Activated T-cell treated with anti-CD3 and anti-CD28 coated beads for 1 hour (primary cell): Measurements from ENCODE around the gene GIGYF1.
"Not testable (repeated sequence)": the region's sequence is repeated elsewhere in the genome, so short reads cannot be mapped to it uniquely, and the experiment has no call there.

Source experiments
- DNase-seq: peaks from one replicate; pipeline ENCODE4 v3.0.0-alpha.2; 2020; ENCODE audit warnings: low read depth

Gene GIGYF1

DNA sequence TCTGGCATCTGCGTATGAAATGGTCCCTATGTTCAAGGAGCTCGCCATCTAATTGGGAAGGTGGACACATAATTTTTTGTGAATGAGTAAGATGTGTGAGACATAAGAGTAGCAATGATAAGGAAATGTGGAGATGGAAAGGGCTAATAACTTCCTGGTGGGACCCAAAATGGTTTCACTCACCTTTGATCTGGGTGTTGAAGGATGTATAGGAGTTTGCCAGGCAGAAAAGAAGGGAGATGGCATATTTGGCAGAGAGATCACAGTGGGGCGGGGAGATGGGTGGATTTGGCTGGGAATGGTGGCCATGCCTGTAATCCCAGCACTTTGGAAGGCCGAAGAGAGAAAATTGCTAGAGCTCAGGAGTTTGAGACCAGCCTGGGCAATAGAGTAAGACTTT is 16.4 kb upstream of the GIGYF1 start:
- no peak for DNase-seq

DNA sequence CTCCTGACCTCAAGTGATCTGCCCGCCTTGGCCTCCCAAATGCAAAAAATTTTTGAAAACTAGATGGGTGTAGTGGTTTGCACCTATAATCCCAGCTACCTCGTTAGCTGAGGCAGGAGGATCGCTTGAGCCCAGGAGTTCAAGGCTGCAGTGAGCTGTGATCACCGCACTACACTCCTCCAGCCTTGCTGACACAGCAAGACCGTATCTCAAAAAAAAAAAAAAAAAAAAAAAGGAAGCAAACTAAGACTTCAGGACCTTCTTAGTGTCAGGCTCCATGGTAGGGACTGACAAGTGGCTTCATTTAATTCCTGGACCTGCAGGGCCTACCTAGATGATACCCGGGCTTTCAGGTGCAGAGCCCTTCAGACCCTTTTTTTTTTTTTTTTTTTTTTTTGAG is 14.3 kb upstream of the GIGYF1 start:
- no peak for DNase-seq

DNA sequence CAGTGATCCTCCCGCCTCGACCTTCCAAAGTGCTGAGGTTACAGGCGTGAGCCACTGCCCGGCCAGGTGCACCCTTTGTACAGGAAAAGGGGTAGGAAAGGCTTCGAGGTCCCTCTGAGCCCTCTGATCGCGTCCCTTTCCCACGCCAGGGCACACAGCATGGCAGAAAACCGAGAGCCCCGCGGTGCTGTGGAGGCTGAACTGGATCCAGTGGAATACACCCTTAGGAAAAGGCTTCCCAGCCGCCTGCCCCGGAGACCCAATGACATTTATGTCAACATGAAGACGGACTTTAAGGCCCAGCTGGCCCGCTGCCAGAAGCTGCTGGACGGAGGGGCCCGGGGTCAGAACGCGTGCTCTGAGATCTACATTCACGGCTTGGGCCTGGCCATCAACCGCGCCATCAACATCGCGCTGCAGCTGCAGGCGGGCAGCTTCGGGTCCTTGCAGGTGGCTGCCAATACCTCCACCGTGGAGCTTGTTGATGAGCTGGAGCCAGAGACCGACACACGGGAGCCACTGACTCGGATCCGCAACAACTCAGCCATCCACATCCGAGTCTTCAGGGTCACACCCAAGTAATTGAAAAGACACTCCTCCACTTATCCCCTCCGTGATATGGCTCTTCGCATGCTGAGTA is 12.7 kb upstream of the GIGYF1 start:
- DNase-seq, result no peak

DNA sequence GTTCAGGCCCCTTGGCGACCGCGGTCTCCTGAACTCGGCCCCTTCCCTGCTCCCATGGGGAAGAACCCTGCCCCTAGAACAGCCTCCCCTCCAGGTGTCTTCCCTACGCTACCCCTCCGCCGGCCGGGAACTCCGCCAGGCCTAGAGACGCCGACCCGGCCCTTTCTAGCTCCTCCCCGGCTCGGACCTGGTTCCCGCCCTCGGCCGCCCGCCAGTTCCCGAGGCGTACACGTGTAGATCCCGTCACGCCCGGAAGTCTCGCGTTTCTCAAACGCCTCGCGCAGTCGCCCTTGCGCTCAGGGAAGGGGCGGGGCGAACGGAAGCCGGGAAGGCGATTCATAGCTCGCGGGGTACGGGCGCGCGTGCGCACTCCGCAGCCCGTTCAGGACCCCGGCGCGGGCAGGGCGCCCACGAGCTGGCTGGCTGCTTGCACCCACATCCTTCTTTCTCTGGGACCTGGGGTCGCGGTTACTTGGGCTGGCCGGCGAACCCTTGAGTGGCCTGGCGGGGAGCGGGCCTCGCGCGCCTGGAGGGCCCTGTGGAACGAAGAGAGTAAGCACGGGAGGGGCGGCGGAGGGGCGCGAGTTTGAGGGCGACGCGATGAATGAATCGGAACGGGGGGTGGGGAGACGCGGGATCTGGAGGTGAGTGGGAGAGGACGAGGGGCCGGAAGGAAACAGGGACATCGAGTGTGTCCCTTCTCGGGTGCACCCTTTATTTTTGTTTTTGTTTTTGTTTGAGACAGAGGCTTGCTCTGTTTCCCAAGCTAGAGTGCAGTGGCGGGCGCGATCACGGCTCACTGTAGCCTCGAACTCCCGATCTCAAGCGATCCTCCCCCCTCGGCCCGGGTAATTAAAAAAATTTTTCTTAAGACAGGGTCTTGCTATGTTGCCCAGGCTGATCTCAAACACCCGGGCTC is 12.0 kb upstream of the GIGYF1 start, which contains the start of gene POP7:
POP7 (plus strand) TSS at position 369 of the 919 bp plus-strand sequence. CDS start 710 bp downstream, outside the sequence.
- peak; percentile 98 for DNase-seq

DNA sequence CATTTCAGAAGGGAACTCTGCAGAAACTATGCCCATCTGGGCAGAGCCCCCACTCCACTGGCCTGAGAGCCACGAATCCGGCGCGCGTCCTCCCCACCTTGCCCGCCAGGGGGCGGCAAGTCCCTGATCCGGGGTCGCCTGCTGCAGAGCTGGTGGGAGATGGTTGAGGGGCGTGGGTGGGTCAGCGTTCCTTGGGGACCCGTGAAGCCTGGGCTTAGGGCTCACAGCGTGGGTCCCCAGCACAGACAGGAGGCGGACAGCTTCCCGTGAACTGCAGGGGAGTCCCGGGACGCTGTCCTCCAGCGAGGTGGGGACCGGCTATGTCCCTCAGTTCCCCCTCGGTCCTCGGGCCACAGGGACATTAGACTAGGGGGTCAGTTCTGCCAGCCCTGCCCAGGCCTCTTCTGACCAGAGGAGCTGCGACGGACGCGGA is 11.3 kb upstream of the GIGYF1 start:
- DNase-seq, result peak; percentile 72

DNA sequence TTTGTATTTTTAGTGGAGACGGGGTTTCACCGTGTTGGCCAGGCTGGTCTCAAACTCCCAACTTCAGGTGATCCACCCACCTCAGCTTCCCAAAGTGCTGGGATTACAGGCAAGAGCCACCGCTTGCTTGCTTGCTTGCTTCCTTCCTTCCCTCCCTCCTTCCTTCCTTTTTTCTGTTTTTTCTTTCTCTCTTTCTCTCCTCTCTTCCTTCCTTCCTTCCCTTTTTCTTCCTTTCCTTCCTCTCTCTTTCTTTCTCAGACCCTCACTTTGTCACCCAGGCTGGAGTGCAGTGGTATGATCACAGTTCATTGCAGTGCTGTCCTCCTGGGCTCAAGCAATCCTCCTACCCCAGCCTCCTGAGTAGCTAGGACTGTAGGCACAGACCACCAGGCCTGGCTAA is 7.0 kb upstream of the GIGYF1 start:
- DNase-seq, result not testable (repeated sequence)

DNA sequence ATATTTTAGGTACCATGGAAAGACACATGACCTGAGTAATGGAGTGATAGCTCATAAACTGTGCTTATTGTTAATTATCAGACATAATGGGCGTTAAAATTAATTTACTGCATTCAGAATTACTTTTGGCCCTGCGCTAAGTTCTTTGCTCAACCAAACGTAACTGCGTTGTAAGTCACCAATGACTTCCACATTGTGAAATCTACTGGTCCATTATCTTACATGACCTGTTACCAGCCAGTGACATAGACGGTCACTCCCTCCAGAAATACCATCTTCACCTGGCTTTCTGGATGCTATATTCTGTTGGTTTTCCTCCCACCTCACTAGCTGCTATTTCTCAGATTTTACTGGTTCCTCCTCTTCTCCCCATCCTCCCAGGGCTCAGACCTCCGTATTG is 5.0 kb upstream of the GIGYF1 start:
- no peak for DNase-seq

DNA sequence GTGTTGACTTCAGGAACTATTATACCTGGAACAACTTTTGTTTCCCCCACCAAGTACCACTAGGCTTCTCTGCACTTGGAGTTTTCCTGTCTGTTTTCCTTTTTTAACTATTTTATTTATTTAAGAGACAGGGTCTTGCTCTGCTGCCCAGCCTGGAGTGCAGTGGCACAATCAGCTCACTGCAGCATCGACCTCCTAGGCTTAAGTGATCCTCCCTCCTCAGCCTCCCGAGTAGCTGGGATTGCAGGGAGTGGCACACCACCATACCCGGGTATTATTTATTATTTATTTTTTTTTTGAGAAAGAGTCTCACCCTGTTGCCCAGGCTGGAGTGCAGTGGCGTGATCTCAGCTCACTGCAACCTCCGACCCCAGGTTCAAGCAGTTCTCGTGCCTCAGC is 2.1 kb upstream of the GIGYF1 start:
- no peak for DNase-seq

DNA sequence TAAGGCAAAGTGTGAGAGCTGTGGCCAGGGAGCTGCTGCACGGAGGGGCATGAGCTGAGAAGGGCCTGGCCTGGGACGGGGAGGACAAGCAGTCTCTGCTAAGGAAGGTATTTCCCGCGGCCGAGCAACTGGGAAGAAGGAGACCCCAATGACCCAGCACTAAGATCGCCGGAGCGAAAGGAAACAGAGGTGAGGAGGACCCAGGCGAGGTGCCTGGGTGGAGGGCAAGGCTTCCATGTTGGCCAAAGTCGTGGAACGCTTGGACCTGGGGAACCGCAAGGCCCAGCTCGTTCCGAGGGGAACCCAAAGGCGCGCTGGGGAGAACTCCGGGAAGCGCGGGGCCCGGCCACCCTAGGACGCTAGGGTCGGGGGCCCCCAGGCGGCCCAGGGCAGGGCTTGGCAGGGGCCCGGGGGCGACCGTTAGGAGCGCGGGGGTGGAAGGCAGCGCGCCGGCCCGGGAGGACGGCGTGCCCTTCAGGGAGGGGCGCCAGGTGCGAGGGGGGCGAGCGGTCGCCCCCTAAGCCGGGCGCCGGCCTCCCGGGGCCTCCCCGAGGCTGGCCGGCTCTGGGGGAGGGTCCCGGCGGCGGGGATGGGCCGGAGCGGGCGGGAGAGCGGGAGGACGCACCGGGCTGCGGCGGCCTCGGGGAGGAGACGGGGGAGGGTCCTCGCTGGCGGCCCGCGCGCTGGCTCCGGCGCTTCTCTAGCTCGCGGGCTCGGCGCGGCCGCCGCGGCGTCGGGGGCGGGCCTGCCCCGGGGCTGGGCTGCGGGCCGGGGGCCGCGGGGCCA is 545 bp downstream of the GIGYF1 start:
- no peak for DNase-seq

DNA sequence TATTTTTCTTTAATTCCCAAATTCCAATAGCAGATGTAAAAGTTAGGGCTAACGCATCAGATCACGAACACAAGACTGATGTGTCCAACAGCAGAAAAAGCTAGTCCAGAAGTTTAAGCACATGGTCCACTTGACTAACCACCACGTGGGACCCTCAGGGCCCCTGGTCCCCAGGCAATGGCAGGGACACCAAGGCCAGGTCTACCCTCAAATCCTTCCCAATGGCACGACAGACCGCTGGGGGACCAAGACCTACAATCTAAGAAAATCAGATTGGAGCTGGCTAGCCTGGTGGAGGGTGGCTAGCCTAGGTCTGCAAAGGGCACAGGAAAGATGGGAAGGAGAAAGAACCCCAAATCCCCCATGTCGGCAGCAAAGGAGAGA is 1.5 kb downstream of the GIGYF1 start:
- no peak for DNase-seq

DNA sequence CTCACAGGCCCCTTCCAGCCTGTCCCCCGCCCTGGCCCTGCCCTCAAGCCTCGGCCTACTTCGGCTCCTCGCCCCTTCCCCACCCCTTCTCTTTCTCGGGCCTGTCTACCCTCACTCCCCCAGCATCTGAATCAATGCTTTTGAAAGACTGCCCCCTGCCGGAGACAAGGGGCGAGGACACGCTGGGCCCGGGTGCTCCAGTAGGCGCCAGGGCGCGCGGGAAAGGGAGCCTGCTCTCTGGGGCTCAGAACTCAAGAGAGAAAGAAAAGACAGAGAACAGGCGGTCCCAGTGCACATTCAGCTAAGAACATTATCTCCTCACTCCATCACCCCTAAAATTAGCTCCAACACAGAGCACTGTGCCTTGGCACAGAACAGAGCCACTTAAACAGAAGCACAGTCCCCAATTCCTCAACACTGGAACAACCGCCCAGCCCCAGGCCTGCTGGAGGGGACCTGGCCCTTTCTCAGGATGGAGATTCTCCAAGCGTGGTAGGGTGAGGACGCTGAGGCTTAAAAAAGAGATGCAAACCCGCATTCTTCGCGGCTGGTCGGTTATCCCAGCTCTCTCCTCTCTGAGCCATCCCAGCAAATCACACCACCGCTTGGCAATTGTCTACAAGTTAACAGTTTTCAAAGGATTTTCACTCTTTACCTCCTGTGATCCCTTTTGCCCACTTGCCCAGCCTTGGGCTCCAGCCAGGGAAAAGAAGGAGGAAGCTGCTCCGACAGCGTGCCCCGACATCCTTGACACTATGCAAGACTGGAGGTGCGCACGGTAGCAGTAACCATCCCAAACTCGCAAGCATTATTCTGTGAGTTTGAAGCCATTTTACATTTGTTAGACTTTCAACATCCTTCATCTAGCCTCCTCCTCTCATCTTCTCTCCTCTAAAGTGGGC is 2.1 kb downstream of the GIGYF1 start:
- peak; percentile 82 for DNase-seq

DNA sequence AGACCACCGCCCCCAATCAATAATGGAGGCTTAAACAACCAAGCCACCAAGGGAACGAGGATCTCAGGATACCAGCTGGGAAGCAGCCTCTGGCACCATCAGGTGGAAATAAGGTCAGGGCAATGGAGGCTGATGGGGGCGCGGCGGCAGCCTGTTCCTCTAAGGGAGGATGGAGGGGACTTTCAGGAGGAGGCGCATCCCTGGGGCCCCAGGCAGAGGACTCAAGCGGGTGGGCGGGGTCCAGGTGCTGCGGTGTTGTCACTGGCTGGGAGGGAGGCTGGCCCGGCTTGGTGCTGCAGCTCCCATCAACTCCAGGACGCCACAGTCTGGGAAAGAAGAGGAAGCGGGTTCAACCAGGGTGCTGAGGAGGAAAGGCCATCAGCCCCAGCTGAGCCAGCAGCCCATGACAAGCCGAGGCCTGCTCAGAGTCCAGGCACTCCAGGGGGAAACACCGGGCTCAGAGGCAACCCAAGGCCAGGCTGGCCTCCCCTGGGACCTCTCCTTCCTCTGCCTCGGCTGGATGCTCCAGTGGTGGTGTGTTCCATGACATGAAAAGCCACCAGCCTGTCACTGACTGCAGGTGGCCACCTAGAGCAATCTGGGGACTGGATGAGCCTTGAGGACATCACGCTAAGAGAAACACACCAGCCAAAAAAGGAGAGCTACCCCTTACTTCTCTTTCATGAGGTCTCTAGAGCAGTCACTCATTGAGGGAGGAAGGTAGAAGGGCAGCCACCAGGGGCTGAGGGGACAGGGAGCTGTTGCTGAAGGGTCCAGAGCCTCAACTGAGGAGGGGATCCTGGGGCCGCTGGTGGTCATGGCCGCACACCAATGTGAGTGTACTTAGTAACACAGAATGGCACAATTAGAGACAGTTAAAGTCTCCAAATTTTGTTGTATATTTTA is 4.6 kb downstream of the GIGYF1 start:
- DNase-seq, result no peak

DNA sequence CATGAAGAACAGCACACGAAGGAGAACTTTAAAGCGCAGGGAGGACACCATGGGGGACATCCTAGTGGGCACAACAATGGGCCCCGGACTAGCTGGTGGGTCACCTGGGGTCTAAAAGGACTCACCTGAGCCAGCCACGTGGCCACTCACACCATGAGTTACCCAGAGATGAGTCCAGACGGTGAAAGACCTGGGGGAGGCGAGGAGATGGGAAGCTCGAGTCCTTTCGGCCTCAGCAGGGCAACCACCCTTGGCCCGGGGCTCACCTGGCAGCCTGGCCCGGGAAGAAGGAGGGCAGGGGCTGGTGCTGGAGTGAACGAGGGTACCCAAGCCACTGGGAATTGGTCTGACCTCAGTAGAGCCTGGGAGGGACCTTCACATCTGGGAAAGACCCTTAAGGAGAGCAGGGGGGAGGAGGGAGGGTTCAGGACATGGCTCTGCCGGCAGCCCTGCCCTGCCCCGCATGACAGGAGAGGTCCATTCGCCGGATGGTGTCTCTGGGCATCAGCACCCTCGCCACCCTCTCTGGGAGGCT is 5.7 kb downstream of the GIGYF1 start:
- no peak for DNase-seq

DNA sequence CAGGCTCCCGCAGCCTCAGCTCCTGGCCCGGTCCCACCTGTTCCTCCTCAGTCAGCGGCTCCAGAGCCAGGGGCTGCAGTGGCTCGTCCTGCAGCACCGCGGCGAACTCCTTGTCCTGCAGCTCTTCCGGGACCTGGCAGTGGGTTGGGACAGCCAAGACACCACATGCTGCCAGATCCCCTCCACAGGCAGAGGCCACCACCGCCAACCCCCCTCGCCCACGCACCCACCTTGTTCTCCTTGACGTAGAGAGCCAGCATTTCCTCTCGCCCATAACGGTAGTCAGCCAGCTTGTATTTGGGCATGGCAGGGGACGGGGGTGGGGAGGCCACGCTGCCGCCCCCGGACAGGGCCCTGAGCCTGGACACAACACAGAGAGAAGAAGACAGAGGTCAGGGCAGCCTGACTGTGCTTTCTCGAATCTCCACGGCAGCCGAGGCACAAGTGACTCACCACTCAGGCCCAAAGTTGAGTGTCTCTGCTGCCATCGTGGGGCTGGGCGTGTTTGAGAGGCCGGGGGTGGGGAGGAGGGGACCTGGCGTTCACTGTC is 6.2 kb downstream of the GIGYF1 start:
- no peak for DNase-seq

DNA sequence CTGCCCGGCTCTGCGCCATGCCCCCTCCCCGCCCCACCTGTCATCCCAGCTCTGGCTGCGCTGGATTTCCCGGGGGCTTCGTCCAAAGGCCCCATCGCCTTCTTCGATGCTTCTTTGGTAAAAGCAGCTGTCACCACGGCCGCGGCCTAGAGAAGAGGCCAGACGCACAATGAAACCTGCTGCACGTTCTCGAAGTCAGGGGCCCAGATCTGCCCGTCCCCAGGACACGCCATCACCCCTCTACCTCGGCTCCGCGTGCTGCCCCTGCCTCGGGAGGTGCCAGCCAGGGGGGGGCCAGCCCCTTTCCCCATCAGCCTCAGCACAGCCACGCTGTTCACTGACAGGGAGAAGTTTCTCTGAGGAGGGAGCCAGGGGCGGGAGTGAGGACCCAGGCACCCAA is 6.8 kb downstream of the GIGYF1 start:
- DNase-seq, result no peak

DNA sequence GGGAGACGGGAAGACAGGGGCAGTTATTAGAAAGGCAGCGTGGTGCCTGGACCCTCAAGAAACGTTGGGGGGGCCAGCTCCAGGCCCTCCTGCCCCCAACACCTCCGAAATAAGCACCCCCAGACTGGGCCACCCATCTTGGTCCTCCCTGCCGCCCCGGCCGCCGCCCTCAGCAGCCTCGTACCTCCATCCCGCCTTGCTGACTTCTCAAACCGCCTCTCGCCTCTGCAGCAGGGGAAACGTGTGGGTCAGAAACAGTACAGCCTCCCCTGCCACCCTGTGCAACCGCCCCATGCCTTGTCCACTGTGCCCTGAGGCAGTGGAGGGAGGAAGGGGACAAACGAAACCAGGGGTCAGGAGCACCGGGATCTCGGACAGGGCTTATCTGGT is 7.2 kb downstream of the GIGYF1 start:
- no peak for DNase-seq

DNA sequence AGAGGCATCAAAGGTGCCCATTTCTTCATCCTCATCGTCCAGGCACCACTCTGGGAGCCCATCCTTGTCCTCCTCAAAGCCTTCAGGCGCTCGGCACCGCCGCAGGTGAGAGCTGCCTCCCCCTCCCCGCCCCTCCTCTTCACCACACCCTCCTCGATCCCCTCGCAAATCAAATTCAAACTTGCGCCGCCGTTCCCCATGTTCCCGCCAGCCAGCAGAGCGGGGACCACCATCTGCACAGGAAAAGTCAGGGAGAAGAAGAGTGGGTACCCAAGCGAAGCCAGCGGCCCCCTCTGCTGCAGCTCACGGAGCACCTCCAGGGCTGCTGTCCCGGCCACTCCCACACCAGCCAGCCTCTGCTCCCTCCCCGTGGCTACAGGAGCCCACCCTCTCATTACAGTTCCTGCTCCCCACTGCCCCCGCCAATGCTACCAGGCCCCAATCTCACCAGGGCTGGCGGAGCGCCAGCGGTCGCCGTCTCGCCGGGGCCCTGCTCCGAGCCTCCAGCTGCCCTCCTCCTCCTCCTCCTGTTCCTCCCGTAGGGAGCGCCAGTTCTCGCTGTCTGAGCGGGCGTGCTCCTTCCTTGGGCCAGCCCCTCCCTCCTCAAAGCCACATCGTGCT is 7.7 kb downstream of the GIGYF1 start:
- DNase-seq, result no peak

DNA sequence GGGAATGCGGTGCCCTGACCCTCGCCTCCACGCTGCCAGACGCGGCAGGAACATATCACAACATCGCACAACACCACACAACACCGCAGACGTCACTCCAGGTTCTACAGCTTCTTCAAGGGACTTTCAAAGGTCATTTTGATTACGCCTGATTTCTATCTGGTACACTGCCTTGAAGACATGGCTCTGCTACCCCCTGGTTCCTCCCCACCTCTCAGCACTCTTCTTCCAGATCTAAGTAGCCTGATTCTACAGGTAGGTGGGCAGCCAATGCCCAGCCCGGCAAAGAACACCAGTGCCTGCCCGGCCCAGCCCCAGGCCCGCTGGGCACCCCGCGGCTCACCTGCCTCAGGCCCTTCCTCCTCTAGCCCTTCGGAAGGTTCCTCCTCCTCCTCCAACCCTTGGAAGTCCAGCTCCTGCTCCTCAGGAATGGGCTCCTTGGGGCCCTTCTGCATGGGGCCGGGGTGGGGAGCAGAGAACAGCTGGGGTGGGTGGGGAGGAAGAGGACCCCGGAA is 8.4 kb downstream of the GIGYF1 start:
- DNase-seq, result no peak

DNA sequence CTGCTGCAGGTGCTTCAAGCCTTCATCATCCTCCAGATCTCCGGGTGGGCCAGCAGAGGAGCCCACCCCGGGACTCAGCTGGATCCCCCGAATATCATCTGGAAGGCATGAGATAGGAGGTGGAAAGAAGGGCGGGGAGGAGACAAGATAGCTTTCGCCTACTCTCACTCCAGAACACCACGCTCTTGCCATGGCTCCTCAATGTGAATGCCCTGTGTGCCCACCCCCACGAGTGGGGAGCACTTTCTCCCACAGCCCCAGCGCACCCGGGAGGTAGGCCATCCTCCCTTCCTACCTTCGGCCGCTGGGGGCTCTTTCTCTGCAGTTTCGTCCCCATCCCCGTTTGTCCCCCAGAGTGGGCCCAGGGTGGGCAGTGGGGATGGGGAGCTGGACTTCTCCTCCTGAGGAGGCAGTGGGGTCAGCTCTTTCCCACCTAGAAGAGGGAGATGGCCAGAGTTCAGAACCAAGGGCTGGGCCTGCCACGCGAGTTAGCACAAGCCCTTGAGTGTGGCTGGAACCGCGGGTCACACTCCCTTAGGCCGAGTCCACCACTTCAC is 8.9 kb downstream of the GIGYF1 start:
- DNase-seq, result no peak
